Gastrocnemius medialis (tissue), 4 donors: ENCODE measurements around the gene TTC39B. TPM values are rescaled to one million over a fixed set of nuclear protein-coding genes. Genes with fewer than 3 reads are reported as not detected.

Source experiments
- ATAC-seq, 2 donors: fragments of 150-250 bp; one replicate each; pipeline ENCODE4 v1.9.1; 2016
- DNase-seq, 2 donors: peaks; one replicate each; pipeline ENCODE4 v3.0.0-alpha.2; 2019
- H3K27ac ChIP-seq, 4 donors: fragments of 200-600 bp; sonication (generic); 1 replicate in 1 of 4; 2 replicates in 3 of 4; pipeline ENCODE4 v1.5.1; 2016 to 2018; ENCODE audit warnings: mild to moderate bottlenecking in 2 of 4, moderate library complexity in 1 of 4
- H3K27me3 ChIP-seq, 3 donors: fragments of 200-600 bp; sonication (generic) in 2 of 3; 1 replicate in 1 of 3; 2 replicates in 2 of 3; pipeline versions ENCODE4 v1.5.1 to v1.6.0; 2016 to 2019; ENCODE audit warnings: mild to moderate bottlenecking in 1 of 3, moderate library complexity in 1 of 3
- H3K36me3 ChIP-seq, 2 donors: fragments of 200-600 bp; sonication (generic) in 1 of 2; one replicate each; pipeline ENCODE4 v1.5.1; 2017 to 2018
- H3K4me1 ChIP-seq, 2 donors: fragments of 200-600 bp; sonication (generic) in 1 of 2; one replicate each; pipeline ENCODE4 v1.5.1; 2016 to 2017; ENCODE audit warnings: mild to moderate bottlenecking in 2 of 2
- H3K4me3 ChIP-seq, 4 donors: fragments of 200-600 bp; sonication (generic) in 3 of 4; 1 replicate in 1 of 4; 2 replicates in 3 of 4; pipeline ENCODE4 v1.5.1; 2016 to 2019; ENCODE audit warnings: mild to moderate bottlenecking in 2 of 4
- H3K9me3 ChIP-seq, 3 donors: fragments of 200-600 bp; sonication (generic) in 2 of 3; 1 replicate in 1 of 3; 2 replicates in 2 of 3; pipeline ENCODE4 v1.5.1; 2016 to 2019
- POLR2A ChIP-seq, 2 donors: fragments of 450-650 bp; IDR thresholded peaks; one replicate each; pipeline ENCODE4 v1.6.1; 2017; ENCODE audit warnings: antibody characterized with exemption in 2 of 2, mild to moderate bottlenecking in 2 of 2, moderate library complexity in 2 of 2
- in situ Hi-C, 4 donors: fragments of 200-750 bp; cut with MboI; loops; one replicate each; pipeline versions ENCODE4 v1.15.0 to v1.8.0; 2017; ENCODE audit warnings: low sequenced_read_pairs in 4 of 4
- intact Hi-C: fragments of 100-400 bp; cut with DNase I; formaldehyde crosslinking; loops from one replicate; pipeline ENCODE4 v1.15.1; 2023; ENCODE audit warnings: low total_unique reads
- total RNA-seq, 4 donors: library from RNA; depleted of rRNA; stranded (reverse); fragments of >200 nt; gene quantifications; one replicate each; pipeline versions ENCODE4 v1.1.0 to v1.2.3, GENCODE V29; 2016
- TF ChIP-seq, protein P1 (sequence below), 5 experiments: fragments of 450-650 bp in 3 of 5; fragments of 200-600 bp in 2 of 5; sonication (generic) in 2 of 5; IDR thresholded peaks in 4 of 5; conservative IDR thresholded peaks in 1 of 5; 1 replicate in 4 of 5; 2 replicates in 1 of 5; pipeline ENCODE4 v1.5.1; 2016 to 2019; ENCODE audit warnings: antibody characterized with exemption in 5 of 5, mild to moderate bottlenecking in 3 of 5, moderate library complexity in 3 of 5

The TTC39B gene
- total RNA-seq, 4 donors from 2014 or later, result 1.8 to 6.9 (median 3.8) TPM

DNA sequence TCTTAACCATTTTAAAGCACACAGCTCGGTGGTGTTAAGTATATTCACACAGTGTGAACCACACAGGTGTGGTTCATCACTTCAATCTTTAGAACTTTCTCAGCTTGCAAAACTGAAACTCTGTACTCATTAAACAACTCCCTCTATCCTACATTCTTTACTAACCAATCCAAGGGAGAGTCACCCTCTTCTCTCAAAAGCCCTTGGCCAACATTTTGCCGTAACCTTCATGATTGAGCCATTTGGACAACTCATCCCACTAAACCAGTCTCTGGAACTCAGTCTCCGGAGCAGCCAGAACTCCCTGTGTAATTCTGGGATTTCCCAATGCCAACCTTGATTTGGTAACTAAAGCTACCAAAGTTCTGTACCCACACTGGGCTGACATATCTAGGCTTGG, 84.7 kb downstream of the TTC39B start:
- no peak for DNase-seq
- in situ Hi-C loops, result loop anchor here in 2 of 4 donors (5.0 to 25.0 kb wide), 4 partner anchors 110 to 390 kb away; partner anchors contain the start of gene SNAPC3 (in 1 of the 2)
- no peak for ATAC-seq
- no peaks in the 10 kb centered on the region for H3K27me3 ChIP-seq
- H3K4me3 ChIP-seq, result no peak overlapping the region
- intact Hi-C loops, result no loop called here
- H3K9me3 ChIP-seq, result no peaks in the 10 kb centered on the region
- H3K4me1 ChIP-seq, result no peaks in the 10 kb centered on the region
- TF ChIP-seq, protein P1, sequence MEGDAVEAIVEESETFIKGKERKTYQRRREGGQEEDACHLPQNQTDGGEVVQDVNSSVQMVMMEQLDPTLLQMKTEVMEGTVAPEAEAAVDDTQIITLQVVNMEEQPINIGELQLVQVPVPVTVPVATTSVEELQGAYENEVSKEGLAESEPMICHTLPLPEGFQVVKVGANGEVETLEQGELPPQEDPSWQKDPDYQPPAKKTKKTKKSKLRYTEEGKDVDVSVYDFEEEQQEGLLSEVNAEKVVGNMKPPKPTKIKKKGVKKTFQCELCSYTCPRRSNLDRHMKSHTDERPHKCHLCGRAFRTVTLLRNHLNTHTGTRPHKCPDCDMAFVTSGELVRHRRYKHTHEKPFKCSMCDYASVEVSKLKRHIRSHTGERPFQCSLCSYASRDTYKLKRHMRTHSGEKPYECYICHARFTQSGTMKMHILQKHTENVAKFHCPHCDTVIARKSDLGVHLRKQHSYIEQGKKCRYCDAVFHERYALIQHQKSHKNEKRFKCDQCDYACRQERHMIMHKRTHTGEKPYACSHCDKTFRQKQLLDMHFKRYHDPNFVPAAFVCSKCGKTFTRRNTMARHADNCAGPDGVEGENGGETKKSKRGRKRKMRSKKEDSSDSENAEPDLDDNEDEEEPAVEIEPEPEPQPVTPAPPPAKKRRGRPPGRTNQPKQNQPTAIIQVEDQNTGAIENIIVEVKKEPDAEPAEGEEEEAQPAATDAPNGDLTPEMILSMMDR (IDR thresholded peaks at IDR 0.05 in 4 of 5, conservative IDR thresholded peaks at IDR 0.05 in 1 of 5), result no peak
- TF ChIP-seq POLR2A (IDR thresholded peaks at IDR 0.05), result no peak
- H3K36me3 ChIP-seq, result no peaks in the 10 kb centered on the region
- H3K27ac ChIP-seq, result no peak overlapping the region

DNA sequence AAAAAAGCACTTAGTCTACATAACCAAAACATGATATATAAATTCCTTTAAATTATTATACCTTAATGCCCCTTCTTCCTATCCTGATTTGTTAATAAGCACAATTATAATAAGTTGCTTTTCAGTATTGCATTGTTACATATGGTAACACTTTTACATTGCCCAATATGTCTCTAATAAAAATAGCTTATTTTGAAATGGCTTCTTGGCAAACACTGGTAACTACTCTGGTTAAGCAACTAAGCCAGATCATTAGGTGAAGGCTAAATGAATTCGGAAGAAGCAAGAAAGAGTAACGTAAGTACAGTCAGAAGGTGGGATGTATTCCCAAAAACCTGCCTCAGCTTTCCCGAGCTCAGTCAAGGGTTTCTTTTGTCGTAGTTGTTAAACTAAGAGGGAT, 85.3 kb downstream of the TTC39B start:
- Histone ChIP-seq H3K4me3 (no peak overlapping the region), H3K9me3 (no peaks in the 10 kb centered on the region), H3K27me3 (no peaks in the 10 kb centered on the region), H3K27ac (no peak overlapping the region), H3K36me3 (no peaks in the 10 kb centered on the region), H3K4me1 (no peaks in the 10 kb centered on the region)
- intact Hi-C loops (no loop called here), in situ Hi-C loops (loop anchor here in 2 of 4 donors (5.0 to 25.0 kb wide), 4 partner anchors 109 to 391 kb away; partner anchors contain the start of gene SNAPC3 (in 1 of the 2))
- DNase-seq (no peak), ATAC-seq (no peak)
- TF ChIP-seq, protein P1 (IDR thresholded peaks at IDR 0.05 in 4 of 5, conservative IDR thresholded peaks at IDR 0.05 in 1 of 5), result no peak
- no peak for TF ChIP-seq POLR2A (IDR thresholded peaks at IDR 0.05)

DNA sequence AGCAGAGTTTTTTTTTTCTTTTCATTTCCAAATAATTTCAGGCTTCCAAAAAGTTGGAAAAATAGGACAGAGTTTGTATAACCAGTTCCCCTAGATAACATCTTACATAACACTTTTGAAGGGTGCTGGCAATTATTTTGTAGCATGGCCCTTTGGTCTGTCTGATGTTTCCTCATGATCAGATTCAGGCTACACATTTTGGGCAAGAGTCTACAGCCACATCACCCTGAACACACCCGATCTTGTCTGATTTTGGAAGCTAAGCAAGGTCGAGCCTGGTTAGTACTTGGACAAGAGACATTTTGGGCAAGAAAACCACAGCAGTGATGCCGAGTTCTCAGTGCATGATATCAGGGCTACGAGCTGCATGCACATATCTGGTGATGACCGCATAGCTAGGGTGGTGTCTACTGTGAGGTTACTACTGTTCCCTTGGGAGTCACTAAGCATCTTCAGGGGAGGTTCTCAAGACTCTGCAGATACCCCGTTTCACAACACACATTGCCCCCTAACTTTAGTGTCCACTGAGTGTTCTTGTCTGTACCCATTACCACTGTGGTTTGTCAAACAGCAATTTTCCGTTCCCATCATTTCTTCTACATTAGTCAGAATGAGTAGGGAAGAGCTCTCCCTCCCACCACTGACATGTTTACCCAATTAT, 86.2 kb downstream of the TTC39B start:
- in situ Hi-C loops, result loop anchor here in 2 of 4 donors (5.0 to 25.0 kb wide), 4 partner anchors 108 to 392 kb away; partner anchors contain the start of gene SNAPC3 (in 1 of the 2)
- no peaks in the 10 kb centered on the region for H3K27me3 ChIP-seq
- no peaks in the 10 kb centered on the region for H3K9me3 ChIP-seq
- no peak overlapping the region for H3K27ac ChIP-seq
- no peak for ATAC-seq
- DNase-seq, result no peak
- intact Hi-C loops, result no loop called here
- H3K36me3 ChIP-seq, result no peaks in the 10 kb centered on the region
- no peaks in the 10 kb centered on the region for H3K4me1 ChIP-seq
- H3K4me3 ChIP-seq, result no peak overlapping the region
- TF ChIP-seq, protein P1 (IDR thresholded peaks at IDR 0.05 in 4 of 5, conservative IDR thresholded peaks at IDR 0.05 in 1 of 5), result no peak
- no peak for TF ChIP-seq POLR2A (IDR thresholded peaks at IDR 0.05)

DNA sequence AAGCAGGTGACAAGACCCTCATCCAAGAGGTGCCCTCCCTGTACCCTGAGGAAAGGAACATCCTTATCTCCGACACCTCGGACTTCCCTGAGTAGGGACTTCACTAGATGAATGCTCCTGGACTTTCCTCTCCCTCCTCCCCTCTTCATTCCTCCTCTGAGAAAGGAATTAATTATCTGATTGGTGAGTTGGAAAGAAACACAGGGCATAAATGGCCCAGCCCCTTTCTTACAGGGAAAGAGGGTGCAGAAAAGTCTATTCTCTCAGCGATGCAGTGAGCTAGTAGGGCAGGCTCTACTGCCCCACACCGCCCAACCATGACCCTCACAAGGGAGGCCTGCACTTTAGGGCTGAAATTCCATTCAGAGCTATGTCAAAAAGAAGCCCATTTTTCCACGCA, 87.5 kb downstream of the TTC39B start:
- no peak for ATAC-seq
- Histone ChIP-seq H3K27me3 (no peaks in the 10 kb centered on the region), H3K4me3 (no peak overlapping the region), H3K27ac (no peak overlapping the region), H3K4me1 (no peaks in the 10 kb centered on the region), H3K36me3 (no peaks in the 10 kb centered on the region), H3K9me3 (no peaks in the 10 kb centered on the region)
- DNase-seq, result no peak
- no peak for TF ChIP-seq POLR2A (IDR thresholded peaks at IDR 0.05)
- TF ChIP-seq, protein P1 (IDR thresholded peaks at IDR 0.05 in 4 of 5, conservative IDR thresholded peaks at IDR 0.05 in 1 of 5), result no peak
- intact Hi-C loops (loop anchor here (10.0 kb wide), 1 partner anchor 205 kb away; the partner anchor contains the start of gene SNAPC3), in situ Hi-C loops (loop anchor here (10.0 to 25.0 kb wide), 5 partner anchors 107 to 395 kb away; partner anchors contain the start of gene SNAPC3 (in 1 of the 4))
